Measurements from ENCODE around the gene MAMLD1.

DNA sequence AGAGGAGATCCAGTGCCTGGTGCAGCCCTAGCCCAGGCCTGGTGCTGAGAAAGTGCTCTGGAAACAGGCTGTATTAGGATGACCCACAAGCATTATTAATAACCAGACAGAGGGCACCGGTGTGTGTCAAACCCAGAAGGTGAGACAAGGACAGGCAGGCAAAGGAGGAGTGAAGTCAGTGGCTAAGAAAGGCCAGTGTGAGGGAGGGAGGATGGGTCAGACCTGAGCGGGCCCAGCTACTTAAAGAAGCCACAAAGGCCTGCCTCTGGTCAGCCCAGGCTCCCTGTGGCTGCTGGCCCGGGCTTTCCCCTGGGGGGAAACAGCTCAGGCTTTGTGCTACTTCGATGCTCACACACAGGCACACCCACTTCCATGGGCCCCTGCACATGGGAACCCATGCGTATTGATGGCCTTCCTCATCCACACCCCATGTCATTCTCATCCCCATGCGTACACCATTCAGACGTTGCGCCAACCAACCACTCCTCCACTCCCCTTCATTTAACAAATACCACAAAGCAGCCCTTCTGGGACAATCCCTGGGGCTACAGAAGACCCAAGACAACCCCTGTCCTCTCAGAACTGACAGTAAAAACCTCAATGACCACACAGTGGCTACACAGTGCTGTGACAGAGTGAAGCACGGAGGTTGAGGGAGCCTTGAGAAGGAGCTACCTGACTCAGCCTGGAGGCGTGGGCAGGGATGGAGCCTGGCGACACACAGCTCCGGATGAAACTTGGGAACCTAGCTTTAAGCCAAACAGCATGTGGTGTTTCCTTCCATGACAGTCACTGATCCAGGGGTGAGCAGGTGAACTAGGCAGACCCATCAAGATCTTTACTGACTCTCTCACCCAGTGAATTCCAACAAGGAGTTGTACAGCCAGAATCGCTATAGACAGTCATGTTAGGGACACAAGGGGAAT lies 180.4 kb downstream of the MAMLD1 start:
- TF ChIP-seq, protein P1, sequence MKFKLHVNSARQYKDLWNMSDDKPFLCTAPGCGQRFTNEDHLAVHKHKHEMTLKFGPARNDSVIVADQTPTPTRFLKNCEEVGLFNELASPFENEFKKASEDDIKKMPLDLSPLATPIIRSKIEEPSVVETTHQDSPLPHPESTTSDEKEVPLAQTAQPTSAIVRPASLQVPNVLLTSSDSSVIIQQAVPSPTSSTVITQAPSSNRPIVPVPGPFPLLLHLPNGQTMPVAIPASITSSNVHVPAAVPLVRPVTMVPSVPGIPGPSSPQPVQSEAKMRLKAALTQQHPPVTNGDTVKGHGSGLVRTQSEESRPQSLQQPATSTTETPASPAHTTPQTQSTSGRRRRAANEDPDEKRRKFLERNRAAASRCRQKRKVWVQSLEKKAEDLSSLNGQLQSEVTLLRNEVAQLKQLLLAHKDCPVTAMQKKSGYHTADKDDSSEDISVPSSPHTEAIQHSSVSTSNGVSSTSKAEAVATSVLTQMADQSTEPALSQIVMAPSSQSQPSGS (tag by site-specific recombination; IDR thresholded peaks at IDR 0.05; ENCODE audit: low read depth): no peak
- TF ChIP-seq ZNF426 (tag by site-specific recombination; IDR thresholded peaks at IDR 0.05): no peak
- TF ChIP-seq, protein P2, sequence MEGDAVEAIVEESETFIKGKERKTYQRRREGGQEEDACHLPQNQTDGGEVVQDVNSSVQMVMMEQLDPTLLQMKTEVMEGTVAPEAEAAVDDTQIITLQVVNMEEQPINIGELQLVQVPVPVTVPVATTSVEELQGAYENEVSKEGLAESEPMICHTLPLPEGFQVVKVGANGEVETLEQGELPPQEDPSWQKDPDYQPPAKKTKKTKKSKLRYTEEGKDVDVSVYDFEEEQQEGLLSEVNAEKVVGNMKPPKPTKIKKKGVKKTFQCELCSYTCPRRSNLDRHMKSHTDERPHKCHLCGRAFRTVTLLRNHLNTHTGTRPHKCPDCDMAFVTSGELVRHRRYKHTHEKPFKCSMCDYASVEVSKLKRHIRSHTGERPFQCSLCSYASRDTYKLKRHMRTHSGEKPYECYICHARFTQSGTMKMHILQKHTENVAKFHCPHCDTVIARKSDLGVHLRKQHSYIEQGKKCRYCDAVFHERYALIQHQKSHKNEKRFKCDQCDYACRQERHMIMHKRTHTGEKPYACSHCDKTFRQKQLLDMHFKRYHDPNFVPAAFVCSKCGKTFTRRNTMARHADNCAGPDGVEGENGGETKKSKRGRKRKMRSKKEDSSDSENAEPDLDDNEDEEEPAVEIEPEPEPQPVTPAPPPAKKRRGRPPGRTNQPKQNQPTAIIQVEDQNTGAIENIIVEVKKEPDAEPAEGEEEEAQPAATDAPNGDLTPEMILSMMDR (tag by site-specific recombination; IDR thresholded peaks at IDR 0.05): no peak
- TF ChIP-seq, protein P3, sequence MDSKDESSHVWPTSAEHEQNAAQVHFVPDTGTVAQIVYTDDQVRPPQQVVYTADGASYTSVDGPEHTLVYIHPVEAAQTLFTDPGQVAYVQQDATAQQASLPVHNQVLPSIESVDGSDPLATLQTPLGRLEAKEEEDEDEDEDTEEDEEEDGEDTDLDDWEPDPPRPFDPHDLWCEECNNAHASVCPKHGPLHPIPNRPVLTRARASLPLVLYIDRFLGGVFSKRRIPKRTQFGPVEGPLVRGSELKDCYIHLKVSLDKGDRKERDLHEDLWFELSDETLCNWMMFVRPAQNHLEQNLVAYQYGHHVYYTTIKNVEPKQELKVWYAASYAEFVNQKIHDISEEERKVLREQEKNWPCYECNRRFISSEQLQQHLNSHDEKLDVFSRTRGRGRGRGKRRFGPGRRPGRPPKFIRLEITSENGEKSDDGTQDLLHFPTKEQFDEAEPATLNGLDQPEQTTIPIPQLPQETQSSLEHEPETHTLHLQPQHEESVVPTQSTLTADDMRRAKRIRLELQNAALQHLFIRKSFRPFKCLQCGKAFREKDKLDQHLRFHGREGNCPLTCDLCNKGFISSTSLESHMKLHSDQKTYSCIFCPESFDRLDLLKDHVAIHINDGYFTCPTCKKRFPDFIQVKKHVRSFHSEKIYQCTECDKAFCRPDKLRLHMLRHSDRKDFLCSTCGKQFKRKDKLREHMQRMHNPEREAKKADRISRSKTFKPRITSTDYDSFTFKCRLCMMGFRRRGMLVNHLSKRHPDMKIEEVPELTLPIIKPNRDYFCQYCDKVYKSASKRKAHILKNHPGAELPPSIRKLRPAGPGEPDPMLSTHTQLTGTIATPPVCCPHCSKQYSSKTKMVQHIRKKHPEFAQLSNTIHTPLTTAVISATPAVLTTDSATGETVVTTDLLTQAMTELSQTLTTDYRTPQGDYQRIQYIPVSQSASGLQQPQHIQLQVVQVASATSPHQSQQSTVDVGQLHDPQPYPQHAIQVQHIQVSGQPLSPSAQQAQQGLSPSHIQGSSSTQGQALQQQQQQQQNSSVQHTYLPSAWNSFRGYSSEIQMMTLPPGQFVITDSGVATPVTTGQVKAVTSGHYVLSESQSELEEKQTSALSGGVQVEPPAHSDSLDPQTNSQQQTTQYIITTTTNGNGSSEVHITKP (tag by site-specific recombination; IDR thresholded peaks at IDR 0.05): no peak
- no peak for TF ChIP-seq ZNF23 (tag by site-specific recombination; IDR thresholded peaks at IDR 0.05; ENCODE audit: borderline replicate concordance)
- no peak for TF ChIP-seq BCL11A (tag by site-specific recombination; IDR thresholded peaks at IDR 0.05; ENCODE audit: low read depth)
- TF ChIP-seq ZBTB8A (tag by site-specific recombination; IDR thresholded peaks at IDR 0.05): no peak
- TF ChIP-seq MYNN (tag by site-specific recombination; IDR thresholded peaks at IDR 0.05; ENCODE audit: borderline replicate concordance): no peak
- no peak for TF ChIP-seq ZNF311 (tag by site-specific recombination; IDR thresholded peaks at IDR 0.05; ENCODE audit: borderline replicate concordance)
- TF ChIP-seq ZNF24 (tag by site-specific recombination; IDR thresholded peaks at IDR 0.05): no peak
- TF ChIP-seq ZNF274 (IDR thresholded peaks at IDR 0.05; ENCODE audit: low read length): no peak
- TF ChIP-seq ZNF274 (tag by site-specific recombination; IDR thresholded peaks at IDR 0.05; ENCODE audit: borderline replicate concordance): no peak

Measured in HEK293 (cell line).